Sigmoid colon (tissue), 7 donors: ENCODE results near the gene ACSL6. TPM values are rescaled to one million over a fixed set of nuclear protein-coding genes. Genes with fewer than 3 reads are reported as not detected.

Experiments
- DNase-seq: peaks from one replicate; pipeline ENCODE4 v3.0.0-alpha.2; 2019
- H3K27ac ChIP-seq, 4 donors: fragments of 200-600 bp; sonication (generic); one replicate each; pipeline ENCODE4 v1.5.1; 2016 to 2019; ENCODE audit warnings: mild to moderate bottlenecking in 1 of 4
- H3K27me3 ChIP-seq, 3 donors: fragments of 200-600 bp; sonication (generic); one replicate each; pipeline ENCODE4 v1.5.1; 2019; ENCODE audit warnings: mild to moderate bottlenecking in 1 of 3
- H3K36me3 ChIP-seq, 4 donors: fragments of 200-600 bp; sonication (generic); one replicate each; pipeline ENCODE4 v1.5.1; 2016 to 2019
- H3K4me1 ChIP-seq, 4 donors: fragments of 200-600 bp; sonication (generic); one replicate each; pipeline ENCODE4 v1.5.1; 2017 to 2019
- H3K4me3 ChIP-seq, 4 donors: fragments of 200-600 bp; sonication (generic); one replicate each; pipeline ENCODE4 v1.5.1; 2017 to 2019; ENCODE audit warnings: mild to moderate bottlenecking in 2 of 4, moderate library complexity in 1 of 4
- H3K9me3 ChIP-seq, 4 donors: fragments of 200-600 bp in 3 of 4; sonication (generic) in 3 of 4; one replicate each; pipeline versions ENCODE4 v1.5.1 to v1.6.1; 2013 to 2019
- CTCF ChIP-seq, 4 experiments: fragments of 450-650 bp in 3 of 4; fragments of 200-600 bp in 1 of 4; IDR thresholded peaks; one replicate each; pipeline ENCODE4 v1.5.1; 2016 to 2019; ENCODE audit warnings: antibody characterized with exemption in 4 of 4, mild to moderate bottlenecking in 3 of 4, moderate library complexity in 2 of 4
- EP300 ChIP-seq, 4 donors: sonication (generic); formaldehyde crosslinking; IDR thresholded peaks; one replicate each; pipeline ENCODE4 v1.6.1; 2017; ENCODE audit warnings: antibody characterized with exemption in 4 of 4
- POLR2A ChIP-seq, 2 donors: fragments of 450-650 bp; IDR thresholded peaks; one replicate each; pipeline ENCODE4 v1.6.1; 2016; ENCODE audit warnings: antibody characterized with exemption in 2 of 2, mild to moderate bottlenecking in 2 of 2, moderate library complexity in 2 of 2
- POLR2AphosphoS5 ChIP-seq, 4 donors: sonication (generic); formaldehyde crosslinking; IDR thresholded peaks; one replicate each; pipeline ENCODE4 v1.6.1; 2017; ENCODE audit warnings: antibody characterized with exemption in 4 of 4
- WGBS, 2 donors: extraction: QIAGEN DNeasy Blood & Tissue Kit; methylation state at CpG; one replicate each; pipeline ENCODE4 v1.1.7; 2013; 5-methylcytosine and 5-hydroxymethylcytosine counted together
- intact Hi-C: fragments of 100-400 bp; cut with DNase I; formaldehyde crosslinking; loops from one replicate; pipeline ENCODE4 v1.15.1; 2023
- polyA plus RNA-seq, 3 donors: library from polyadenylated mRNA; stranded (reverse); fragments of 200-250 nt; gene quantifications; one replicate each; pipeline ENCODE4 v1.2.3, GENCODE V29; 2013
- total RNA-seq, 4 donors: library from RNA; depleted of rRNA; stranded (reverse); fragments of >200 nt; gene quantifications; one replicate each; pipeline ENCODE4 v1.1.0, GENCODE V29; 2016
- donor health status: healthy with polysubstance abuse.
- donor health status: Bipolar disorder and iron deficiency.
- donor health status: healthy.

Gene ACSL6
- total and polyA plus RNA-seq, 7 donors = 0.16 to 5.5 (median 1.8) TPM; not detected in 2

GRCh38 chr5:132032196-132032595 is 20.7 kb upstream of the ACSL6 start:
- Histone ChIP-seq H3K4me3 (no peak overlapping the region), H3K9me3 (no peaks in the 10 kb centered on the region), H3K27ac (no peak overlapping the region), H3K36me3 (no peaks in the 10 kb centered on the region), H3K4me1 (no peaks in the 10 kb centered on the region), H3K27me3 (no peaks in the 10 kb centered on the region)
- no peak for DNase-seq
- TF ChIP-seq POLR2A (IDR thresholded peaks at IDR 0.05) = no peak
- TF ChIP-seq POLR2AphosphoS5 (IDR thresholded peaks at IDR 0.05) = no peak
- no peak for TF ChIP-seq CTCF (IDR thresholded peaks at IDR 0.05)
- no peak for TF ChIP-seq EP300 (IDR thresholded peaks at IDR 0.05)
- intact Hi-C loops = no loop called here

GRCh38 chr5:132030610-132031009 is 19.2 kb upstream of the ACSL6 start:
- no peaks in the 10 kb centered on the region for H3K36me3 ChIP-seq
- DNase-seq = no peak
- 91 to 96% methylated on average over 2 of the region's 2 CpGs for WGBS, 2 donors
- H3K4me1 ChIP-seq = no peaks in the 10 kb centered on the region
- H3K27ac ChIP-seq = no peak overlapping the region
- no peak overlapping the region for H3K4me3 ChIP-seq
- TF ChIP-seq EP300 (IDR thresholded peaks at IDR 0.05) (no peak), CTCF (IDR thresholded peaks at IDR 0.05) (no peak), POLR2A (IDR thresholded peaks at IDR 0.05) (no peak), POLR2AphosphoS5 (IDR thresholded peaks at IDR 0.05) (no peak)
- intact Hi-C loops = no loop called here
- H3K9me3 ChIP-seq = no peaks in the 10 kb centered on the region
- no peaks in the 10 kb centered on the region for H3K27me3 ChIP-seq

GRCh38 chr5:132029609-132030330 is 18.3 kb upstream of the ACSL6 start:
- no peaks in the 10 kb centered on the region for H3K36me3 ChIP-seq
- H3K9me3 ChIP-seq = no peaks in the 10 kb centered on the region
- no peaks in the 10 kb centered on the region for H3K27me3 ChIP-seq
- H3K4me1 ChIP-seq = no peaks in the 10 kb centered on the region
- WGBS, 2 donors = 59 to 81% methylated on average over 4 of the region's 4 CpGs
- H3K4me3 ChIP-seq = no peak overlapping the region
- no peak for DNase-seq
- intact Hi-C loops = no loop called here
- no peak overlapping the region for H3K27ac ChIP-seq
- TF ChIP-seq EP300 (IDR thresholded peaks at IDR 0.05) (no peak), POLR2AphosphoS5 (IDR thresholded peaks at IDR 0.05) (no peak), POLR2A (IDR thresholded peaks at IDR 0.05) (no peak), CTCF (IDR thresholded peaks at IDR 0.05) (no peak)

- H3K4me1 ChIP-seq = no peaks in the 10 kb centered on the region
- H3K27me3 ChIP-seq = no peaks in the 10 kb centered on the region
- no peak overlapping the region for H3K27ac ChIP-seq
- no peaks in the 10 kb centered on the region for H3K36me3 ChIP-seq
- TF ChIP-seq CTCF (IDR thresholded peaks at IDR 0.05) (no peak), POLR2A (IDR thresholded peaks at IDR 0.05) (no peak), POLR2AphosphoS5 (IDR thresholded peaks at IDR 0.05) (no peak), EP300 (IDR thresholded peaks at IDR 0.05) (no peak)
- intact Hi-C loops = no loop called here
- no peak overlapping the region for H3K4me3 ChIP-seq
- H3K9me3 ChIP-seq = no peaks in the 10 kb centered on the region
- no peak for DNase-seq
- 86% methylated on average over 2 of the region's 2 CpGs for WGBS, 2 donors
Observed at GRCh38 chr5:132027027-132027426, 15.6 kb upstream of the ACSL6 start.

GRCh38 chr5:132026516-132027008 is 15.1 kb upstream of the ACSL6 start:
- intact Hi-C loops = no loop called here
- H3K27me3 ChIP-seq = no peaks in the 10 kb centered on the region
- no peak overlapping the region for H3K27ac ChIP-seq
- no peak for DNase-seq
- no peak overlapping the region for H3K4me3 ChIP-seq
- H3K4me1 ChIP-seq = no peaks in the 10 kb centered on the region
- TF ChIP-seq EP300 (IDR thresholded peaks at IDR 0.05) (no peak), POLR2A (IDR thresholded peaks at IDR 0.05) (no peak), POLR2AphosphoS5 (IDR thresholded peaks at IDR 0.05) (no peak), CTCF (IDR thresholded peaks at IDR 0.05) (no peak)
- WGBS, 2 donors = 79 to 88% methylated on average over 5 of the region's 5 CpGs
- no peaks in the 10 kb centered on the region for H3K9me3 ChIP-seq
- H3K36me3 ChIP-seq = no peaks in the 10 kb centered on the region
